PFSK-1 (cell line): ENCODE measurements around the gene PHF2.

Experiments used
- FOXP2 ChIP-seq: optimal IDR thresholded peaks from 2 replicates; pipeline ENCODE3; 2011; ENCODE audit warnings: borderline replicate concordance, control low read depth, inconsistent platforms; ENCODE audit not compliant: insufficient read depth; ENCODE audit errors: extremely low read length, extremely low read depth
- POLR2AphosphoS5 ChIP-seq: IDR thresholded peaks from 2 replicates; pipeline ENCODE4 v1.6.1; 2012; ENCODE audit warnings: low read depth, mild to moderate bottlenecking, control low read depth, low read length, moderate library complexity
- SIN3A ChIP-seq: IDR thresholded peaks from 2 replicates; pipeline ENCODE4 v1.6.1; 2012; ENCODE audit warnings: mild to moderate bottlenecking, low read length, moderate library complexity, borderline replicate concordance; ENCODE audit not compliant: insufficient read depth
- TAF1 ChIP-seq: IDR thresholded peaks from 2 replicates; pipeline ENCODE4 v1.6.1; 2012; ENCODE audit warnings: low read length, control low read depth, borderline replicate concordance; ENCODE audit not compliant: insufficient read depth
- TF ChIP-seq, protein P1 (sequence below), 2 experiments: IDR thresholded peaks; 2 replicates each; pipeline versions ENCODE4 v1.6.1 to v1.8.0; 2011 to 2012; ENCODE audit warnings: low read depth in 2 of 2, low read length in 2 of 2, control low read depth in 1 of 2, inconsistent platforms in 1 of 2, mild to moderate bottlenecking in 1 of 2, moderate library complexity in 1 of 2; ENCODE audit not compliant: insufficient read depth in 1 of 2

PHF2 gene

GRCh38 chr9:93597871-93598646 lies 21.7 kb downstream of the PHF2 start:
- TF ChIP-seq, protein P1, sequence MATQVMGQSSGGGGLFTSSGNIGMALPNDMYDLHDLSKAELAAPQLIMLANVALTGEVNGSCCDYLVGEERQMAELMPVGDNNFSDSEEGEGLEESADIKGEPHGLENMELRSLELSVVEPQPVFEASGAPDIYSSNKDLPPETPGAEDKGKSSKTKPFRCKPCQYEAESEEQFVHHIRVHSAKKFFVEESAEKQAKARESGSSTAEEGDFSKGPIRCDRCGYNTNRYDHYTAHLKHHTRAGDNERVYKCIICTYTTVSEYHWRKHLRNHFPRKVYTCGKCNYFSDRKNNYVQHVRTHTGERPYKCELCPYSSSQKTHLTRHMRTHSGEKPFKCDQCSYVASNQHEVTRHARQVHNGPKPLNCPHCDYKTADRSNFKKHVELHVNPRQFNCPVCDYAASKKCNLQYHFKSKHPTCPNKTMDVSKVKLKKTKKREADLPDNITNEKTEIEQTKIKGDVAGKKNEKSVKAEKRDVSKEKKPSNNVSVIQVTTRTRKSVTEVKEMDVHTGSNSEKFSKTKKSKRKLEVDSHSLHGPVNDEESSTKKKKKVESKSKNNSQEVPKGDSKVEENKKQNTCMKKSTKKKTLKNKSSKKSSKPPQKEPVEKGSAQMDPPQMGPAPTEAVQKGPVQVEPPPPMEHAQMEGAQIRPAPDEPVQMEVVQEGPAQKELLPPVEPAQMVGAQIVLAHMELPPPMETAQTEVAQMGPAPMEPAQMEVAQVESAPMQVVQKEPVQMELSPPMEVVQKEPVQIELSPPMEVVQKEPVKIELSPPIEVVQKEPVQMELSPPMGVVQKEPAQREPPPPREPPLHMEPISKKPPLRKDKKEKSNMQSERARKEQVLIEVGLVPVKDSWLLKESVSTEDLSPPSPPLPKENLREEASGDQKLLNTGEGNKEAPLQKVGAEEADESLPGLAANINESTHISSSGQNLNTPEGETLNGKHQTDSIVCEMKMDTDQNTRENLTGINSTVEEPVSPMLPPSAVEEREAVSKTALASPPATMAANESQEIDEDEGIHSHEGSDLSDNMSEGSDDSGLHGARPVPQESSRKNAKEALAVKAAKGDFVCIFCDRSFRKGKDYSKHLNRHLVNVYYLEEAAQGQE (IDR thresholded peaks at IDR 0.05; ENCODE audit: insufficient read depth in 1 of 2, low read depth in 2 of 2, low read length in 2 of 2): no peak
- TF ChIP-seq FOXP2 (no peak), TAF1 (no peak), SIN3A (no peak), POLR2AphosphoS5 (no peak)

DNA sequence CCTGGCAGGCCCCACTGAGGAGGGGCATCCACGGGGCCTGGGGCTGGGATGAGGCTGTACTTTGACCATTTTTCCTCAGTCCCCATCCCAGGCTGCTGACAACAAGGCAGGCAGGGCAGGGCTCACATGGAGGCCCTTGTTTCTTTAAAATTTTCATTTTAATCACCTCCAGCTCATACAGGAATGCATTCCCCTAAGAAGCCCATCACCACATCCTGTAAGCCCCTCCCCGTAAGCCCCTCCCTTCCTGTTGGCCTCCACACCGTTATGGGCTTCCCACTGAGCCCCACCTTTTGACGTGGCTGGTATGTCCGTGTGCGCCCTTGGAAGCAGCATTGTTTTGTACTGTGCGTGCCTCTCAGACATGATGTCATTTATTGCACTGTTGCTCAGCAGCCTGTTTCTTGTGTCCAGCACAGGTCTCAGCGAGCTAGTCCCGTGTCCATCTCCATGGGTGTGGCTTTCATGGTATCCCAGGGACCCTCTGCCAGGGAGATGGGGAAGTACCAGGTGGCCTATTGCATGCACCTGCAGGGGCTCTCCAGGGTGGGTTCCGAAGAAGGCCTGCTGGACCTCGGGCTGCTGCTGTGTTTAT lies 22.4 kb downstream of the PHF2 start:
- TF ChIP-seq, protein P1 (IDR thresholded peaks at IDR 0.05; ENCODE audit: insufficient read depth in 1 of 2, low read depth in 2 of 2, low read length in 2 of 2): no peak
- TF ChIP-seq FOXP2 (no peak), SIN3A (no peak), POLR2AphosphoS5 (no peak), TAF1 (no peak)

DNA sequence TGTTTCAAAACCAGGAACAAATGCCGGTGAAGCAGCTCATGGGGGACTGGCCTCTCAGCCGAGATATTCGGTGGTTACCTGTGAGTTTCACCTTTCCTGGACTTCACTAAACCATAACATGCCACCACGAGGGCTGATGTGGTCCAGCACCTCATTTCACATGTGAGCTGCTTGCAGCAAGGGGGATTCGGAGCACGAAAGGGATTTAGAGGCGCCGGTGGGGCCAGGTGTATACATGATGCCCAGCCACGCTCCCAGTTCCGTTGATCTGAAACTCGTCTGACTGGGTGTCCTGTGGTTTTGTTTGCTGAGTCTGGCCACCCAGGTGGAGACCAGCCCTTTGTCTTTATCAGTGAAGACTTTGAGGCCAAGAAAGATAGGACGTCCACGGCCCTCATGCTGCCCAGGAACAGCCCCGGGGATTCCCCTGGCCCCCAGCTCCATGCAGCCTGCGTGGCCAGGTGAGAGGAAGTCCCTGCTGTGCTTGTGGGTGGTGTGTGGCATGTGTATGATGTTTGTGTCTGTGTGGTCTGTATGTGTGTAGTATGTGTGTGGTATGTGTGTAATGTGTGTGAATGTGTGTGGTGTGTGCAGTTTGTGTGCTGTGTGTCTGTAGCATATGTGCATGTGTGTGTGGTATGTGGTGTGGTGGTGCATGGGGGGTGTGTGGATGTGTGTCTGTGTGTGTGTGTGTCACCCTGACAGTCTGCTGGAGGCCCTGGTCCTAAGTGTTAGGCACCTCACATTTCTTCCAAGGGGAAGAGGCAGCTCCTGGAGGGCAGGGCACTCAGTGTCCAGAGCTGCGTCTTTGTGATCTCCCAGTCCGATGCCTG lies 23.4 kb downstream of the PHF2 start:
- no peak for TF ChIP-seq POLR2AphosphoS5
- TF ChIP-seq, protein P1 (IDR thresholded peaks at IDR 0.05; ENCODE audit: insufficient read depth in 1 of 2, low read depth in 2 of 2, low read length in 2 of 2): no peak
- no peak for TF ChIP-seq SIN3A
- TF ChIP-seq TAF1: no peak
- no peak for TF ChIP-seq FOXP2

- no peak for TF ChIP-seq POLR2AphosphoS5
- TF ChIP-seq FOXP2: no peak
Measured at GRCh38 chr9:93600504-93600903, 24.1 kb downstream of the PHF2 start.

- TF ChIP-seq TAF1: no peak
- TF ChIP-seq POLR2AphosphoS5: no peak
- TF ChIP-seq, protein P1 (IDR thresholded peaks at IDR 0.05; ENCODE audit: insufficient read depth in 1 of 2, low read depth in 2 of 2, low read length in 2 of 2): no peak
- TF ChIP-seq SIN3A: no peak
- no peak for TF ChIP-seq FOXP2
Measured at GRCh38 chr9:93601063-93601462, 24.7 kb downstream of the PHF2 start.
